Coronary artery (tissue), 2 donors: ENCODE data around the gene DCAF12L2.
"Not testable (repeated sequence)": the region's sequence is repeated elsewhere in the genome, so short reads cannot be mapped to it uniquely, and the experiment has no call there.

Experiments
- DNase-seq: peaks from one replicate; pipeline ENCODE4 v3.0.0-alpha.2; 2017; ENCODE audit warnings: low spot score
- H3K27ac ChIP-seq, 2 donors: fragments of 200-600 bp; sonication (generic); one replicate each; pipeline ENCODE4 v1.5.1; 2016 to 2019
- H3K4me3 ChIP-seq: fragments of 200-600 bp; sonication (generic); 2 replicates; pipeline ENCODE4 v1.5.1; 2016; ENCODE audit warnings: mild to moderate bottlenecking, moderate library complexity
- CTCF ChIP-seq: fragments of 200-600 bp; sonication (generic); IDR thresholded peaks from one replicate; pipeline ENCODE4 v1.5.1; 2019; ENCODE audit warnings: antibody characterized with exemption

DCAF12L2 gene

DNA sequence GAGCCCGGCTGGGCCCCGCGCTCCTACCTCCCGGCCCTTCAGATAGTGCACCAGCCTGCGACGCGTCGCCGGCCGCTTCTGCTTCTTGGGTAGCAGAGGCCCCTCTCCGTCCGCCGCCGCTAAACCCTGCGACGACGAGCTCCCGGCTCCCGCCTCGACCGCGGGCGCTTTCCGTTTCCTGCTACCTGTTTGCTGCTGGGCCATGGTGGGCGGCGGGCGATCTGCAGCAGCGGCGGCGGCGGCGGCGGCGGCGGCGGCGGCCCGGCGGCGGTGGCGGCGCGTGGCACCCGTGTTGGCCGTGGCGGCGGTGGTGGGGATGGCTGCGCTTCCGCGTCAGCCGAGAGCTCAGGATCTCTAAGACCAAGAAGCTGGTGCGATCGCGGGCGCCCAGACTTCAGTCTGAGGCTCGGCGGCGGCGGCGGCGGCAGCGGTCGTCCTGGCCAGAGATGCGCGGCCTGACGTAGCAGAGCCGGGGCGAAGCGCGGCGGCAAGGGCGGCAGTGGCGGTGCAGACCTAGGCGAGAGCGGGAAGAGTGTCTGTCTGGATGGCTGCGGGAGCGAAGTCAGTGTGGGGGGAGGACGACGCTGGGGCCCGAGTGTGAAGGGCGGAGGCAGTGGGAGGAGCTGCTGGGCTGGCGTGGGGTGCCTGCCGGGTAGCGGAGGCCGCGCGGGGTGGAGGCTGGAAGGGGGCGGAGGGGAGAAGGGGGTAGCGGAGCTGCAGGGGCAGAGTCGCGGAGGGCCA is at the start of gene DCAF12L2:
Gene DCAF12L2, minus strand, starts transcription at position 569 of the 741 bp plus-strand sequence. Its CDS starts 365 bp downstream, at position 204.
- Histone ChIP-seq H3K27ac (no peak within 1 kb of the TSS), H3K4me3 (peak within 1 kb of the TSS; percentile 58)
- DNase-seq: no peak
- TF ChIP-seq CTCF: no peak

DNA sequence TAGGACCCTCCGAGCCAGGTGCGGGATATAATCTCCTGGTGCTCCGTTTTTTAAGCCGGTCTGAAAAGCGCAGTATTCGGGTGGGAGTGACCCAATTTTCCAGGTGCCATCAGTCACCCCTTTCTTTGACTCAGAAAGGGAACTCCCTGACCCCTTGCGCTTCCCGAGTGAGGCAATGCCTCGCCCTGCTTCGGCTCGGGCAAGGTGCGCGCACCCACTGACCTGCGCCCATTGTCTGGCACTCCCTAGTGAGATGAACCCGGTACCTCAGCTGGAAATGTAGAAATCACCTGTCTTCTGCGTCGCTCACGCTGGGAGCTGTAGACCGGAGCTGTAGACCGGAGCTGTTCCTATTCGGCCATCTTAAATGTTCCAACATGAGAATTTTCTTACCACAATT is 24.8 kb upstream of the DCAF12L2 start:
- H3K27ac ChIP-seq, H3K4me3 ChIP-seq, DNase-seq: not testable (repeated sequence)

DNA sequence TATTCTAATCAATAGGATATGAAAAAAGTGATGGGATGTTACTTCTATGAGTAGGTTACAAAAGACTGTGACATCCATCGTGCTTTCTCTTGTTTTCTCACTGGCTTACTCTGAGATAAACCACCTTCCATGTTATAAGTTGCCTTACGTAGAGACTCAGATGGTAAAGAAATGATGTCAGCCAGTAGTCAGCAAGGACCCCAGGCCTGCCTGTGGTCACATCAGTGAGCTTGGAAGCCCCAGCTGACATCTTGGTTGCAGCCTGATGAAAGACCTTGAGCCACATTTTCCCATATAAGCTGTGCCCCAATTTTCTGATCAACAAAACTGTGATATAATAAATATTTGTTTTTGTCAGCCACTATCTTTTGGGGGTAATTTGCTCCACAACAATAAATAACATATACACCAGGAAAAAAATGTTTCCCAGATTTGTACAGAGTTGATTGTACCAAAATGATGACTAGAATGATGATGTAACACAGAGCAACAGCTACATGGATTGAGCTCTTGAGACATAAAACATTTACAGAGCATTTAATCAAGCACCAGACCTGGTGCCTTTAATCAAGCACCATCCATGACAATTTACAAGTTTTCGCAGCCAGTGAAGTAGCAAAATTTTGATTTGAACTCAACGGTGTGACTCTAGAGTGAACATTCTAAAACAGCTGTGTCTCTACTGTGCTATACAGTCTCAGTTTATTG is 11.2 kb upstream of the DCAF12L2 start:
- no peak for DNase-seq
- Histone ChIP-seq H3K27ac (no peak overlapping the region), H3K4me3 (no peak overlapping the region)
- TF ChIP-seq CTCF: no peak

- no peak for DNase-seq
- no peak overlapping the region for H3K4me3 ChIP-seq
- H3K27ac ChIP-seq: no peak overlapping the region
- TF ChIP-seq CTCF: no peak
These were observed 4.6 kb upstream of the DCAF12L2 start for GRCh38 chrX:126170720-126171119.

GRCh38 chrX:126167560-126167959 is 1.5 kb upstream of the DCAF12L2 start:
- no peak for TF ChIP-seq CTCF
- Histone ChIP-seq H3K4me3 (no peak overlapping the region), H3K27ac (no peak overlapping the region)
- no peak for DNase-seq

DNA sequence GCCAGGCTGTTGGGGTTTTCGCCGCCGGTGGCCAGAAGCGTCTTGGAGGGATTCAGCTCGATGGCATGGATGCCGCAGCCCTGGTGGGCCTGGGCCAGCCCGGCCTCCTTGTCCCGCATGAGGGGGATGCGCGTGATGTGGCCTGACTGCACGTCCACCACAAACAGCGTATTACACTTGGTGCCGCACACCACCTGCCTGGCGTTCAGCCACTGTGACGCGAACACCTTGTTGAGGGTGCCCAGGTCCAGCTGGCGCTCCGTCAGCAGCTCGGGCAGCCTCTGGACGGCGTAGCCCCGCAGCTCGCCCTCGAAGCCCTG is 728 bp downstream of the DCAF12L2 start:
- DNase-seq: no peak
- Histone ChIP-seq H3K4me3 (peak overlapping the region; percentile 58), H3K27ac (no peak overlapping the region)
- TF ChIP-seq CTCF: no peak

DNA sequence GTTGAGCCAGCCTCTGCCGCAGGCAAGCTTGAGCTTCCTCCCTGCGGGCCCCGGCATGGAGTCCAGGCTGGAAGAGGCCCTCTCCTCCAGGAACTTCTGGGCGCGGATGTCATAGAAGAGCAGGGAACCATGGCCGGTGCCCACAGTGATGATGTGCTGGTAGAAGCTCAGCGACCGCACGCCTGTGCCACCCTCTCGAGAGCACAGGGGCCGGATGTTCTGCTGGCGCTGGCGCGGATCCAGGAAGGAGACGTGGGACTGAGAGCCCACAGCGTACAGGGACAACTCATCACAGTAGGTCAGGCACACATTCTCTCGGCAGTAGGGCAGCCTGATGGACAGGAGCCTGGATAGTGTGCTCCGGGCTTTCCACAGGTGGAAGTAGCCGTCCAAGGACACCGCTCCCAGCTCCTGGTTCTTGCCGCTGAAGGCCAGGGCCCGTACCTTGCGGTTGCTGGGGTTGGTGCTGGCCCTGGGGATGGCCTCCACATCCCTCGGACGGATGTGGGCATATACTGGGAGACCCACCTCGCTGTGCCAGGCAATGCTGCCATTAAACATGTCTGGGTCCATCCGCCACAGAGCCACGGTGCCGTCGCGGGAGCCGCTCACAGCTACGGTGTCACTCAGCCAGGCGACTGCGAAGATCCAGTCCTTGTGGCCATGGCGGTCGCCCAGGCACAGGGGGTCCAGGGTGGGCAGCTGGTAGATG is 1.2 kb downstream of the DCAF12L2 start:
- no peak for DNase-seq
- no peak overlapping the region for H3K4me3 ChIP-seq
- H3K27ac ChIP-seq: no peak overlapping the region
- TF ChIP-seq CTCF: no peak
